ENCODE data around the gene MYADM.

Gene MYADM

GRCh38 chr19:53916004-53916403, 48.3 kb downstream of the MYADM start:
- Histone ChIP-seq H3K36me3 (ENCODE audit: control insufficient read depth, insufficient read depth, low read length) (no peaks in the 10 kb centered on the region), H3K27me3 (replicated peaks; ENCODE audit: control insufficient read depth, insufficient read depth, low read length) (no peaks in the 10 kb centered on the region), H3K4me3 (replicated peaks; ENCODE audit: low read depth, low read length) (no peak overlapping the region)
- DNase-seq (ENCODE audit: extremely low read depth, insufficient read length) = no peak
- no peak for TF ChIP-seq CTCF (IDR thresholded peaks at IDR 0.05; ENCODE audit: insufficient read depth, low read length, poor library complexity, severe bottlenecking)

DNA sequence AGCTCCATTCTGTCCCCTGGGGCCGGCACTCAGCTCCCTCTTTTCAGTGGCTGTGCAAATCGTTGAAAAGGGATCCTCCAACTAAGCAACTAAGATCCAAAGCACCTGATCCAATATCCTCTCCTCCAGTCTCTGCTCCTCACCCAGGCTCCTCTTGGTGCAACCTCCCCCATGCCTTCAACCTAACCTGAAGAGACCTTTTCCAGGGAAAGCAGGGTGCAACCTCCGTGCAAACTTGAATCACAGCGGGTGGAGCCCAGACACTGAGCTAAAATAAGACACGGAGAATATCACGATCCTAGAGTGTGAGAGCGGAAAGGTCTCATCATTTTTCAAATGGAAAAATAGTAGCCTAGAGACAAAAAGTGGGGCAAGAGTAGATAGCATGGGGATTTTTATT, 49.7 kb downstream of the MYADM start:
- Histone ChIP-seq H3K36me3 (ENCODE audit: control insufficient read depth, insufficient read depth, low read length) (no peaks in the 10 kb centered on the region), H3K4me3 (replicated peaks; ENCODE audit: low read depth, low read length) (no peak overlapping the region), H3K27me3 (replicated peaks; ENCODE audit: control insufficient read depth, insufficient read depth, low read length) (no peaks in the 10 kb centered on the region)
- no peak for DNase-seq (ENCODE audit: extremely low read depth, insufficient read length)
- no peak for TF ChIP-seq CTCF (IDR thresholded peaks at IDR 0.05; ENCODE audit: insufficient read depth, low read length, poor library complexity, severe bottlenecking)

All from GM06990 (cell line).